Endodermal cell (in vitro differentiated cells): ENCODE results near the gene CAPN14. TPM values are rescaled to one million over a fixed set of nuclear protein-coding genes. Genes with fewer than 3 reads are reported as not detected.

Experiments used
- DNase-seq: peaks from one replicate; pipeline ENCODE4 v3.0.0-alpha.2; 2017
- H3K27ac ChIP-seq: 2 replicates; pipeline ENCODE4 v1.5.1; 2013; ENCODE audit warnings: mild to moderate bottlenecking, low read depth, low read length, moderate library complexity
- H3K27me3 ChIP-seq: 2 replicates; pipeline ENCODE4 v1.6.1; 2013; ENCODE audit warnings: mild to moderate bottlenecking, low read length, moderate library complexity; ENCODE audit not compliant: insufficient read depth, control insufficient read depth, poor library complexity, severe bottlenecking
- H3K36me3 ChIP-seq: 2 replicates; pipeline ENCODE4 v1.7.0; 2013; ENCODE audit warnings: mild to moderate bottlenecking, low read length, moderate library complexity; ENCODE audit not compliant: control insufficient read depth, insufficient read depth
- H3K4me1 ChIP-seq: one replicate; pipeline ENCODE4 v1.7.0; 2013; ENCODE audit warnings: low read length; ENCODE audit not compliant: control insufficient read depth, insufficient read depth
- H3K4me3 ChIP-seq: 2 replicates; pipeline ENCODE4 v1.5.1; 2013; ENCODE audit warnings: mild to moderate bottlenecking, low read length, moderate library complexity
- H3K9ac ChIP-seq: 2 replicates; pipeline ENCODE4 v1.6.1; 2013; ENCODE audit warnings: mild to moderate bottlenecking, low read length, moderate library complexity; ENCODE audit not compliant: poor library complexity, severe bottlenecking; ENCODE audit errors: extremely low read depth
- H3K9me3 ChIP-seq: 2 replicates; pipeline ENCODE4 v1.6.1; 2013; ENCODE audit warnings: mild to moderate bottlenecking, low read length, moderate library complexity; ENCODE audit not compliant: control insufficient read depth
- H3K27ac Mint-ChIP-seq: 2 replicates; pipeline ENCODE4 v1.8.0; 2020; ENCODE audit warnings: mixed read lengths
- H3K27me3 Mint-ChIP-seq: 2 replicates; pipeline ENCODE4 v1.8.0; 2021; ENCODE audit warnings: mild to moderate bottlenecking, mixed read lengths; ENCODE audit not compliant: insufficient read depth
- H3K36me3 Mint-ChIP-seq: 2 replicates; pipeline ENCODE4 v1.8.0; 2020; ENCODE audit warnings: low read depth, mixed read lengths
- H3K4me1 Mint-ChIP-seq: 2 replicates; pipeline ENCODE4 v1.8.0; 2020; ENCODE audit warnings: mixed read lengths
- H3K4me3 Mint-ChIP-seq: 2 replicates; pipeline ENCODE4 v1.8.0; 2020; ENCODE audit warnings: mild to moderate bottlenecking, moderate library complexity, mixed read lengths
- H3K9me3 Mint-ChIP-seq: 2 replicates; pipeline ENCODE4 v1.8.0; 2020; ENCODE audit warnings: mild to moderate bottlenecking, mixed read lengths
- WGBS, 2 experiments: methylation state at CpG; one replicate each; pipeline versions ENCODE4 v1.1.5 to v1.1.7; 2013; ENCODE audit warnings: missing lambda C conversion rate in 2 of 2, mixed read lengths in 1 of 2; ENCODE audit not compliant: insufficient coverage in 1 of 2, insufficient read length in 1 of 2; 5-methylcytosine and 5-hydroxymethylcytosine counted together
- total RNA-seq, 2 donors: library from RNA; stranded (reverse); fragmentation: NEBNext Ultra II Directional in 1 of 2; extraction: Animal tissue kit (Norgen Biotek cat#: 25700) in 1 of 2; gene quantifications; 2 replicates in 1 of 2; 3 replicates in 1 of 2; pipeline ENCODE4 v1.2.1, GENCODE V29; 2021
- TF ChIP-seq, protein P1 (sequence below): fragments of 200-600 bp; sonication (generic); conservative IDR thresholded peaks from 2 replicates; pipeline ENCODE4 v1.5.0; 2021; ENCODE audit warnings: antibody characterized with exemption, mild to moderate bottlenecking

The CAPN14 gene
- total RNA-seq, 2 donors from 2014 or later = 0.31 to 0.40 TPM

DNA sequence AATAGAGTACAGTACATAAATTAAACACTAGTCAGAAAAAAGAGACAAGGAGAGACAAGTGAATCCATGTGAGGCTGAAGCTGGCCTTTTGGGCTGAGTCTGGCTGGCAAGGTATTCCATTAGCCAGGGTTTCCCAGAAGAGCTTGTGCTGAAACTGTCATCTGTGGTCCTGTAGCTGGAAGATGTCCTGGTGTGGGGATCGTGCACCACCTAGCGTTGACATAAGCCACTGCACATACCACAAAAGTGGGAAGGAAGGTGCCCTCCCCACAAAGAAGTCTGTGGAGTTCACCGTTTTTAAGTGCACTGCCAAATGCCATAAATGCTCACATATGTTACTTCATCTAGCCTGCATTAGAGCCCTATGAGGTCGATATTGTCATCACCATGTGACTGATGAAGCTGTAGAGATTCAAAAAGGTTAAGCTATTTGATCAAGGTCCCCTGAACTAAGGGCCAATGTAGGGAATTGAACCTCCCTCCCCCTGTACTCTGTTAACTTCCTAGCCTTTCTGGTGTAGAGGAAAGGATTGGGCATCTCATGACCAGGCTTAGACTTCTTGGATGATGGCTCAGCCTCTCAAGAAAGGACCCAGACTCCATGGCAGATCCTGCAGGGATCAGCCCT lies 47.1 kb downstream of the CAPN14 start:
- Mint-ChIP-seq H3K9me3 (no peaks in the 10 kb centered on the region), H3K27ac (no peak overlapping the region), H3K4me1 (no peaks in the 10 kb centered on the region), H3K4me3 (no peak overlapping the region), H3K36me3 (no peaks in the 10 kb centered on the region), H3K27me3 (peaks cover 80% of the 10 kb centered on the region)
- Histone ChIP-seq H3K27ac (no peak overlapping the region), H3K4me3 (no peak overlapping the region), H3K4me1 (peaks cover 2% of the 10 kb centered on the region), H3K9ac (no peak overlapping the region), H3K27me3 (peaks cover 79% of the 10 kb centered on the region), H3K36me3 (no peaks in the 10 kb centered on the region), H3K9me3 (no peaks in the 10 kb centered on the region)
- peak; percentile 86 for DNase-seq
- 0 to 1% methylated on average over 3 to 4 of the region's 4 CpGs for WGBS, 2 experiments
- TF ChIP-seq, protein P1, sequence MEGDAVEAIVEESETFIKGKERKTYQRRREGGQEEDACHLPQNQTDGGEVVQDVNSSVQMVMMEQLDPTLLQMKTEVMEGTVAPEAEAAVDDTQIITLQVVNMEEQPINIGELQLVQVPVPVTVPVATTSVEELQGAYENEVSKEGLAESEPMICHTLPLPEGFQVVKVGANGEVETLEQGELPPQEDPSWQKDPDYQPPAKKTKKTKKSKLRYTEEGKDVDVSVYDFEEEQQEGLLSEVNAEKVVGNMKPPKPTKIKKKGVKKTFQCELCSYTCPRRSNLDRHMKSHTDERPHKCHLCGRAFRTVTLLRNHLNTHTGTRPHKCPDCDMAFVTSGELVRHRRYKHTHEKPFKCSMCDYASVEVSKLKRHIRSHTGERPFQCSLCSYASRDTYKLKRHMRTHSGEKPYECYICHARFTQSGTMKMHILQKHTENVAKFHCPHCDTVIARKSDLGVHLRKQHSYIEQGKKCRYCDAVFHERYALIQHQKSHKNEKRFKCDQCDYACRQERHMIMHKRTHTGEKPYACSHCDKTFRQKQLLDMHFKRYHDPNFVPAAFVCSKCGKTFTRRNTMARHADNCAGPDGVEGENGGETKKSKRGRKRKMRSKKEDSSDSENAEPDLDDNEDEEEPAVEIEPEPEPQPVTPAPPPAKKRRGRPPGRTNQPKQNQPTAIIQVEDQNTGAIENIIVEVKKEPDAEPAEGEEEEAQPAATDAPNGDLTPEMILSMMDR = peak; percentile 98

DNA sequence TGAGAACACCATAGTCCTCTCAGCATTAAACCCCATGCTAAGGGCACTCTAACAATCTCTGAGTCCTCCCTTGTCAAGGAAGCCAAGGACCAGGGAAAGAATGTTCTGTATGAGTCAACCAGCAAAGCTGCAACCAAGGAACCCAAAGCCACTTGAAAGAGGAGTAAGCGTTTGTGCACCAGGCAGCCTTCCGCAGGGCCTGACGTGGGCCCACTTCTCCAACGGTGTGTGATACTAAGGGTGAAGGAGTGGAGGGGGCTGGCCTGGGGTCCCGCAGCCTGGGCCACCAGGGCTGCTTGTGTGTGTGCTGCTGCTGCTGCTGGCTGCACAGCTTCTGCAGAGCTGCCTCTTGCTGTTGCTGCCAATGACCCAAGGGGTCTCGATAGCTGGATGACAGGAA lies 49.0 kb downstream of the CAPN14 start:
- H3K9ac ChIP-seq = no peak overlapping the region
- Mint-ChIP-seq H3K36me3 (no peaks in the 10 kb centered on the region), H3K27me3 (peaks cover 90% of the 10 kb centered on the region), H3K4me3 (no peak overlapping the region), H3K4me1 (peaks cover 2% of the 10 kb centered on the region), H3K9me3 (no peaks in the 10 kb centered on the region), H3K27ac (no peak overlapping the region)
- 94 to 95% methylated on average over 4 to 6 of the region's 6 CpGs for WGBS, 2 experiments
- DNase-seq = no peak
- H3K9me3 ChIP-seq = no peaks in the 10 kb centered on the region
- TF ChIP-seq, protein P1 = no peak
- peaks cover 2% of the 10 kb centered on the region for H3K4me1 ChIP-seq
- peaks cover 89% of the 10 kb centered on the region for H3K27me3 ChIP-seq
- no peak overlapping the region for H3K27ac ChIP-seq
- no peak overlapping the region for H3K4me3 ChIP-seq
- H3K36me3 ChIP-seq = no peaks in the 10 kb centered on the region

DNA sequence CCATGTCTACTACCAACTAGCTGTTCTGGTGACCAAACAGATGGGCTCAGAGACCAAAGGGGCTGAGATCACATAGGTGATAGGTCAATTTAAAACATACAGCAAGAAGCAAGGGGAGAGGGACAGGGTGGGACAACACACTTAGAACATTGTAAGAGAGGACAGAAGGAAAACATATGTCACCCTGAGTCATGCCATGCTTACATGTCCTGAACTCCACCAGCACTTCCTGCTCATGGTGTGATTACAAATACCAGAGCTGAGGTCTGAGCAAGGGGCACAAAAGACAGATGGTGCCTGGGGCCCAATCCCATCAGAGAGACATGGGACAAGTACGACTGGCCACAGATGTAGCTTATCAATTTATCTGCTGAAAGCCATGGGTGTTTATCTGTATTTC lies 50.4 kb downstream of the CAPN14 start:
- 80 to 95% methylated on average over 1 of the region's 1 CpG for WGBS, 2 experiments
- no peak overlapping the region for H3K4me3 ChIP-seq
- H3K9me3 ChIP-seq = no peaks in the 10 kb centered on the region
- no peak for DNase-seq
- Mint-ChIP-seq H3K36me3 (no peaks in the 10 kb centered on the region), H3K4me3 (no peak overlapping the region), H3K27me3 (peaks cover 83% of the 10 kb centered on the region), H3K4me1 (peaks cover 7% of the 10 kb centered on the region), H3K27ac (no peak overlapping the region), H3K9me3 (no peaks in the 10 kb centered on the region)
- H3K27ac ChIP-seq = no peak overlapping the region
- H3K27me3 ChIP-seq = peaks cover 89% of the 10 kb centered on the region
- H3K4me1 ChIP-seq = peaks cover 2% of the 10 kb centered on the region
- H3K9ac ChIP-seq = no peak overlapping the region
- no peaks in the 10 kb centered on the region for H3K36me3 ChIP-seq
- TF ChIP-seq, protein P1 = no peak
